ENCODE results near the gene IGSF23.

Gene IGSF23

GRCh38 chr19:44635581-44636438, 22.4 kb downstream of the IGSF23 start:
- no peak for DNase-seq (ENCODE audit: low spot score)
- TF ChIP-seq CTCF (conservative IDR thresholded peaks at IDR 0.05; ENCODE audit: low read depth) = no peak
- H3K27ac ChIP-seq = peak overlapping the region; percentile 80
- POLR2A ChIA-PET (ENCODE audit: low non-redundant PET) = interaction anchor here (0.6 kb wide), 1 partner anchor 107 kb away, joined by 3 read pairs; no protein-coding TSS in a partner anchor
- CTCF ChIA-PET = interaction anchor here (0.8 kb wide), 2 partner anchors 33 to 65 kb away, joined by 3 to 5 read pairs; no protein-coding TSS in a partner anchor

GRCh38 chr19:44636439-44637389, 23.4 kb downstream of the IGSF23 start:
- CTCF ChIA-PET = interaction anchor here (0.8 to 2.4 kb wide), 2 partner anchors 10 to 66 kb away, joined by 5 read pairs; no protein-coding TSS in a partner anchor

GRCh38 chr19:44637390-44637764, 24.0 kb downstream of the IGSF23 start:
- TF ChIP-seq CTCF (conservative IDR thresholded peaks at IDR 0.05; ENCODE audit: low read depth) = no peak
- ChIA-PET CTCF (interaction anchor here (2.4 kb wide), 1 partner anchor 11 kb away, joined by 5 read pairs; no protein-coding TSS in a partner anchor), POLR2A (ENCODE audit: low non-redundant PET) (no interaction called here)
- DNase-seq (ENCODE audit: low spot score) = no peak
- H3K27ac ChIP-seq = peak overlapping the region; percentile 37; the same call in 1 of the 2 replicates

More at GRCh38 chr19:44636439-44637389, 23.4 kb downstream of the IGSF23 start:
- DNase-seq (ENCODE audit: low spot score) = no peak
- POLR2A ChIA-PET (ENCODE audit: low non-redundant PET) = interaction anchor here (0.6 kb wide), 1 partner anchor 106 kb away, joined by 3 read pairs; no protein-coding TSS in a partner anchor
- peak overlapping the region; percentile 80 for H3K27ac ChIP-seq
- TF ChIP-seq CTCF (conservative IDR thresholded peaks at IDR 0.05; ENCODE audit: low read depth) = no peak

- H3K27ac ChIP-seq = no peak overlapping the region
- CTCF ChIA-PET = no interaction called here
- TF ChIP-seq CTCF (conservative IDR thresholded peaks at IDR 0.05; ENCODE audit: low read depth) = no peak
- POLR2A ChIA-PET (ENCODE audit: low non-redundant PET) = no interaction called here
- DNase-seq (ENCODE audit: low spot score) = no peak
Measured at GRCh38 chr19:44640518-44640917, 27.2 kb downstream of the IGSF23 start.

GRCh38 chr19:44641501-44642265, 28.3 kb downstream of the IGSF23 start:
- DNase-seq (ENCODE audit: low spot score) = no peak

More at GRCh38 chr19:44641501-44642265, 28.3 kb downstream of the IGSF23 start:
- H3K27ac ChIP-seq = peak overlapping the region; percentile 27
- CTCF ChIA-PET = interaction anchor here (0.6 to 0.7 kb wide), 3 partner anchors 13 to 153 kb away, joined by 3 to 6 read pairs (median 5); no protein-coding TSS in a partner anchor
- TF ChIP-seq CTCF (conservative IDR thresholded peaks at IDR 0.05; ENCODE audit: low read depth) = no peak
- POLR2A ChIA-PET (ENCODE audit: low non-redundant PET) = no interaction called here

All from RWPE1 (cell line).